GM18868 (cell line): ENCODE data around the gene AGPAT4.
"Not testable (repeated sequence)": the region's sequence is repeated elsewhere in the genome, so short reads cannot be mapped to it uniquely, and the experiment has no call there.

Experiments
- ATAC-seq: cut with Tn5 transposase; IDR thresholded peaks from one replicate; pipeline ENCODE4 v1.9.1; 2021; ENCODE audit warnings: mild to moderate bottlenecking, moderate library complexity; ENCODE audit not compliant: unreplicated experiment

AGPAT4 gene

GRCh38 chr6:161228921-161229591 lies 44.8 kb downstream of the AGPAT4 start:
- peak; percentile 56 for ATAC-seq

GRCh38 chr6:161228096-161228495 lies 45.8 kb downstream of the AGPAT4 start:
- no peak for ATAC-seq

GRCh38 chr6:161227004-161227960 lies 46.6 kb downstream of the AGPAT4 start:
- peak; percentile 30 for ATAC-seq

- ATAC-seq: peak; percentile 54
Observed at GRCh38 chr6:161226009-161226964, 47.6 kb downstream of the AGPAT4 start.

- ATAC-seq: no peak
Observed at GRCh38 chr6:161225681-161226008, 48.2 kb downstream of the AGPAT4 start.

- ATAC-seq: not testable (repeated sequence)
Observed at GRCh38 chr6:161224951-161225680, 48.7 kb downstream of the AGPAT4 start.

GRCh38 chr6:161223646-161224045 lies 50.2 kb downstream of the AGPAT4 start:
- ATAC-seq: no peak

GRCh38 chr6:161222706-161223234 lies 51.1 kb downstream of the AGPAT4 start:
- no peak for ATAC-seq

GRCh38 chr6:161220346-161220745 lies 53.5 kb downstream of the AGPAT4 start:
- ATAC-seq: no peak

- ATAC-seq: no peak
Observed at GRCh38 chr6:161219680-161220079, 54.2 kb downstream of the AGPAT4 start.

- ATAC-seq: no peak
Observed at GRCh38 chr6:161218222-161218621, 55.6 kb downstream of the AGPAT4 start.

- no peak for ATAC-seq
Observed at GRCh38 chr6:161217628-161218027, 56.2 kb downstream of the AGPAT4 start.

- ATAC-seq: no peak
Observed at GRCh38 chr6:161216616-161217205, 57.1 kb downstream of the AGPAT4 start.

GRCh38 chr6:161215876-161216615 lies 57.8 kb downstream of the AGPAT4 start:
- no peak for ATAC-seq

- no peak for ATAC-seq
Observed at GRCh38 chr6:161215193-161215592, 58.7 kb downstream of the AGPAT4 start.

GRCh38 chr6:161214722-161215121 lies 59.1 kb downstream of the AGPAT4 start:
- no peak for ATAC-seq

GRCh38 chr6:161212902-161213301 lies 61.0 kb downstream of the AGPAT4 start:
- ATAC-seq: no peak

- ATAC-seq: no peak
Observed at GRCh38 chr6:161211380-161212035, 62.4 kb downstream of the AGPAT4 start.
